Stomach (tissue), 9 donors: ENCODE data around the gene CRHR1. TPM values are rescaled to one million over a fixed set of nuclear protein-coding genes. Genes with fewer than 3 reads are reported as not detected.

Experiments
- DNase-seq, 2 donors: peaks; one replicate each; pipeline versions ENCODE4 v3.0.0 to v3.0.0-alpha.2; 2013 to 2019
- H3K27ac ChIP-seq, 5 donors: fragments of 200-600 bp in 4 of 5; sonication (generic) in 4 of 5; one replicate each; pipeline ENCODE4 v1.5.1; 2013 to 2019; ENCODE audit warnings: mild to moderate bottlenecking in 1 of 5, moderate library complexity in 1 of 5
- H3K27me3 ChIP-seq, 3 donors: fragments of 200-600 bp; sonication (generic); one replicate each; pipeline ENCODE4 v1.5.1; 2017 to 2019; ENCODE audit warnings: mixed run types in 1 of 3
- H3K36me3 ChIP-seq, 4 donors: fragments of 200-600 bp; sonication (generic); 1 replicate in 3 of 4; 2 replicates in 1 of 4; pipeline ENCODE4 v1.5.1; 2016 to 2019
- H3K4me1 ChIP-seq, 4 donors: fragments of 200-600 bp; sonication (generic); one replicate each; pipeline ENCODE4 v1.5.1; 2016 to 2019
- H3K4me3 ChIP-seq, 4 donors: fragments of 200-600 bp; sonication (generic) in 3 of 4; one replicate each; pipeline ENCODE4 v1.5.1; 2016 to 2019; ENCODE audit warnings: mild to moderate bottlenecking in 1 of 4
- H3K9me3 ChIP-seq, 4 donors: fragments of 200-600 bp; sonication (generic); one replicate each; pipeline ENCODE4 v1.5.1; 2016 to 2019
- CTCF ChIP-seq, 7 experiments: fragments of 450-650 bp in 4 of 7; fragments of 200-600 bp in 3 of 7; sonication (generic) in 3 of 7; IDR thresholded peaks; one replicate each; pipeline ENCODE4 v1.5.1; 2016 to 2019; ENCODE audit warnings: antibody characterized with exemption in 7 of 7, control low read depth in 2 of 7, mild to moderate bottlenecking in 1 of 7
- EP300 ChIP-seq: sonication (generic); formaldehyde crosslinking; IDR thresholded peaks from one replicate; pipeline ENCODE4 v1.6.1; 2017; ENCODE audit warnings: antibody characterized with exemption
- POLR2A ChIP-seq, 4 donors: fragments of 450-650 bp; IDR thresholded peaks; one replicate each; pipeline ENCODE4 v1.6.1; 2016; ENCODE audit warnings: antibody characterized with exemption in 4 of 4, control low read depth in 2 of 4, mild to moderate bottlenecking in 1 of 4, moderate library complexity in 1 of 4
- POLR2AphosphoS5 ChIP-seq, 3 donors: sonication (generic); formaldehyde crosslinking; IDR thresholded peaks; one replicate each; pipeline ENCODE4 v1.6.1; 2016; ENCODE audit warnings: antibody characterized with exemption in 3 of 3
- WGBS, 5 donors: extraction: QIAGEN DNeasy Blood & Tissue Kit in 3 of 5; methylation state at CpG; one replicate each; pipeline versions ENCODE4 v1.1.5 to v1.1.7; 2013 to 2018; 5-methylcytosine and 5-hydroxymethylcytosine counted together
- intact Hi-C: fragments of 100-400 bp; cut with DNase I; formaldehyde crosslinking; loops from one replicate; pipeline ENCODE4 v1.15.1; 2023; ENCODE audit warnings: low total_unique reads
- polyA plus RNA-seq, 3 donors: library from polyadenylated mRNA; stranded (reverse); fragments of 200-250 nt; gene quantifications; one replicate each; pipeline ENCODE4 v1.2.3, GENCODE V29; 2013
- total RNA-seq, 5 donors: library from RNA; depleted of rRNA; stranded (reverse); fragments of >200 nt; gene quantifications; one replicate each; pipeline versions ENCODE4 v1.1.0 to v1.2.3, GENCODE V29; 2014 to 2016
- donor health status: healthy with polysubstance abuse.
- donor health status: Bipolar disorder and iron deficiency.
- donor health status: healthy.

The CRHR1 gene
- total and polyA plus RNA-seq, 8 donors: not detected

- TF ChIP-seq EP300 (no peak), POLR2AphosphoS5 (IDR thresholded peaks at IDR 0.05) (no peak), POLR2A (IDR thresholded peaks at IDR 0.05) (no peak), CTCF (IDR thresholded peaks at IDR 0.05) (no peak)
- no peak overlapping the region for H3K4me3 ChIP-seq
- WGBS, 5 donors: 46 to 55% (median 47%) methylated on average over 3 of the region's 3 CpGs
- H3K36me3 ChIP-seq: no peaks in the 10 kb centered on the region
- no peaks in the 10 kb centered on the region for H3K9me3 ChIP-seq
- no peak for DNase-seq
- peaks cover 14 to 100% (median 73%) of the 10 kb centered on the region in 3 donors for H3K27me3 ChIP-seq
- intact Hi-C loops: no loop called here
- H3K27ac ChIP-seq: no peak overlapping the region
- H3K4me1 ChIP-seq: peaks cover 22 to 35% (median 26%) of the 10 kb centered on the region in 4 donors
These were observed 2.9 kb downstream of the CRHR1 start for GRCh38 chr17:45787044-45787443.

GRCh38 chr17:45787656-45788055 lies 3.5 kb downstream of the CRHR1 start:
- H3K9me3 ChIP-seq: no peaks in the 10 kb centered on the region
- intact Hi-C loops: no loop called here
- no peak overlapping the region for H3K4me3 ChIP-seq
- TF ChIP-seq POLR2AphosphoS5 (IDR thresholded peaks at IDR 0.05) (no peak), POLR2A (IDR thresholded peaks at IDR 0.05) (no peak), CTCF (IDR thresholded peaks at IDR 0.05) (no peak), EP300 (no peak)
- peaks cover 22 to 35% (median 26%) of the 10 kb centered on the region in 4 donors for H3K4me1 ChIP-seq
- H3K27me3 ChIP-seq: peaks cover 20 to 100% (median 73%) of the 10 kb centered on the region in 3 donors
- H3K36me3 ChIP-seq: no peaks in the 10 kb centered on the region
- H3K27ac ChIP-seq: no peak overlapping the region
- no peak for DNase-seq
- 35 to 61% (median 48%) methylated on average over 11 of the region's 11 CpGs for WGBS, 5 donors

- WGBS, 5 donors: 63 to 77% (median 68%) methylated on average over 3 of the region's 3 CpGs
- no peaks in the 10 kb centered on the region for H3K9me3 ChIP-seq
- no peak overlapping the region for H3K27ac ChIP-seq
- intact Hi-C loops: no loop called here
- no peaks in the 10 kb centered on the region for H3K36me3 ChIP-seq
- DNase-seq: no peak
- TF ChIP-seq POLR2A (IDR thresholded peaks at IDR 0.05): no peak
- TF ChIP-seq CTCF (IDR thresholded peaks at IDR 0.05): no peak
- H3K4me1 ChIP-seq: peaks cover 22 to 35% (median 25%) of the 10 kb centered on the region in 4 donors
- no peak overlapping the region for H3K4me3 ChIP-seq
- H3K27me3 ChIP-seq: peaks cover 20 to 100% (median 73%) of the 10 kb centered on the region in 3 donors
These were observed 3.9 kb downstream of the CRHR1 start for GRCh38 chr17:45788057-45788456.

- no peaks in the 10 kb centered on the region for H3K9me3 ChIP-seq
- peaks cover 6 to 17% (median 7%) of the 10 kb centered on the region in 4 donors for H3K4me1 ChIP-seq
- H3K27ac ChIP-seq: no peak overlapping the region
- peaks cover 7 to 100% (median 67%) of the 10 kb centered on the region in 3 donors for H3K27me3 ChIP-seq
- no peaks in the 10 kb centered on the region for H3K36me3 ChIP-seq
- DNase-seq: no peak
- no peak for TF ChIP-seq EP300
- no peak for TF ChIP-seq POLR2A (IDR thresholded peaks at IDR 0.05)
- TF ChIP-seq CTCF (IDR thresholded peaks at IDR 0.05): no peak
- TF ChIP-seq POLR2AphosphoS5 (IDR thresholded peaks at IDR 0.05): no peak
- 56 to 79% (median 61%) methylated on average over 3 of the region's 3 CpGs for WGBS, 5 donors
- H3K4me3 ChIP-seq: no peak overlapping the region
- intact Hi-C loops: no loop called here
These were observed 5.8 kb downstream of the CRHR1 start for GRCh38 chr17:45789874-45790273.
